ENCODE measurements around the gene PSMB9.

Gene PSMB9

DNA sequence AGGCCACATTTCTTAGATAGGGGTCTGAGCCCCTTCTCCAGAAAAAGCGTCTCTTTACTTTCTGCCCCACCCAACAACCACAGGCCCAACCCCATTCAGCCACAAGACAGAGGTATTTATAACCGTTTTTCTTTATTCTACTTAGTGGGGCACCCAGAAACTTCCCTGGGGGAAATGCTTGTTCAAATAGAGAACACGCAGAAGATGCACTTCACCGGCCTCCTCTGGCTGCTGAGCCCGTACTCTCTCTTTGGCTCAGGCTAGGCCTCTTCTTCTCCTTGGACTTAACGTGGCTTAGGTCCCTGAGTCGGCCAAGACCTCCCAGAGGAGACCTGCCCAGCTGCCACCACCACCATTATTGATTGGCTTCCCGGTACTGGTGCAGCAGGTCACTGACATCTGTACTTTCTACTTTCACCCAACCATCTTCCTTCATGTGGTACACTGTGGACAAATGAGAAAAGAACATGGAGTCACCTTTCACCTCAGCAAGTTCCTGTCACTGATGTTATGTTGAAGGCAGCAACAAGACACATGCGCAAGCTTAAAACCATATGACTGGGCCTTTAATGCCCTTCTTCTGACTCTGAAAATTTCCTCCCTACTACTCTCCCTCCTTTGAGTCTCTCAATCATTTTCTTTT lies 13.3 kb upstream of the PSMB9 start:
- no peak for DNase-seq

- DNase-seq = no peak
These were observed 11.9 kb upstream of the PSMB9 start for GRCh38 chr6:32842021-32842650.

DNA sequence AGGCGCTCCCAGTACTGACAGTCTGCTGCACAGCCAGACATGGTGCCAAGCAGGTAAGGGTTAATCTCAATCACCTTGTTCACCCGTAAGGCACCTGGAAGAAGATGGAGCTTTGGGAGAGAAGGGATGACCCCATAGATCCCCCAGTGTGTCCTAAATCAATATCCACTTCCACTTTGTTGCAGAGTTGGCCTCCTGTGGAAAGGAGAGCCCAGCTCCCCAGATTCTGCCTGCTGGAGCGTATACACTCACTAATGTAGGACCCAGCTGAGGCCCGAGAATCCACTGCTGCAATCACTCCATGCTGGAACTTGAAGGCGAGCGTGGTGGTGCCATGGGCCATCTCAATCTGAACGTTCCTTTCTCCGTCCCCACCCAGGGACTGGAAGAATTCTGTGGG lies 11.3 kb upstream of the PSMB9 start:
- DNase-seq = no peak

- no peak for DNase-seq
These were observed 10.5 kb upstream of the PSMB9 start for GRCh38 chr6:32843331-32843978.

DNA sequence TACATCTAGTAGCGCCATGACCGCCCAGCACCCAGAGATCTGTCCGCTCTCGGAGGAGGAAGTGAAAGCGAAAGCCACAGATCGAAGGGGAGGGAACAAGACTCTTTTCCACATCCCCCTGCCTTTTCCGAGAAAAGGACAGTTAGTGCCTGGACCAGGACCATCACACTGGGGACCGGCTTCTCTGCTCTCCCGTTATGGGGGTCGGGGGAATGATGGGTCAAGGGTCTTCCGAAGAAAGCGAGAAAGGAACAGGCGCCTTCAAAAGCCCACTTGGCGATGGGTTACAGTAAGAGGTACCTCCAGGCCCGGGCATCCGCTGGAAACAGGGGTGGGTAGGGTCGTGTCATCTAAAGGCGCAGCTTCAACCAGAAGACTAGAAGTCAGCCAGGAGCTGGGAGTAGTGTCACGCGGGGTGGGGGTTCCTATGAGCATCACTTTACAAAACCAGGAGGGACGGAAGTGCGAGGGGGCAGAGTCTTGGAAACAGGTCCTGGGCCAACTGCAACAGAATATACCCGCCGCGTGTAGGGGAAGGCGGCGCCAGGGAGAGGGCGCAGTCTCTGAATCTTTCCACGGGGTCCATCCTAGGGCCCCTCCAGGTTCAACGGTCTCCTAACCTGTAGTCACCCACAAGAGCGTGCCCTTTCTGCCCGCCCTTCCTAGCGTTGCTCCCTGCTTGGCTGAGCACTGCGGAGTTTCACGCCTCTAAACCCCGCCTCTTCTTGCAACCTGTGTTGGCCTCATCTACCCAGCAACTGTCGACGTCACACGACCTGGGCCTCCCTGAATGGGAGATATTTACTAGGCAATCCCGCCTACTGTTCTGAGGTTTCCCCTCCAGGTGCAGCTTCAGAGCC lies 9.8 kb upstream of the PSMB9 start, which contains the start of gene PSMB8:
Gene PSMB8, minus strand, starts transcription at position 69 of the 860 bp plus-strand sequence. Its CDS starts 51 bp downstream, at position 18.
- peak; percentile 67 for DNase-seq

- no peak for DNase-seq
These were observed 9.1 kb upstream of the PSMB9 start for GRCh38 chr6:32844839-32845383.

DNA sequence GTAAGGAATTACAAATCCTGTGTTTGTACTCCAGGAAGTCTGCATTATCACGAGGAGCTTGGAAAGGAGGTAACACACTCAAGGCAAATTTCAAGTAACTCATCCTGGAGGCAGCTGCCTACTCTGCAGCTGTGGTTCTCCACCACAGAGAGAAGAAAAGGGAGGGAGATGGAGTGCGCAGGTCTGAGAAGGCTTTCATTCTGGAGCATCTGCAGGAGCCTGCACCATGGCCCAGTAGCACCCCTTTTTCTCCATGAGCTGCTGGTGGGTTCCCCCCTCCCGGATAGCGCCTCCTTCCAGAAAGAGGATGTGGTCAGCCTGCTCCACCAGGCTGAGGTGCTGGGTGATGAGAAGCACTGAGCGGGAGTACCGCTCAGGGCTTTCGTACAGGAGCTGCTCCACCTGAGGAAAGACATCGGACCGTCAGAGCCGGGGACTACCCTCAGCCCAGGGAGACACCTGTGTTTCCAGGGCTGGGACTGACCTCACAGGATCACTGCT lies 8.6 kb upstream of the PSMB9 start:
- no peak for DNase-seq

DNA sequence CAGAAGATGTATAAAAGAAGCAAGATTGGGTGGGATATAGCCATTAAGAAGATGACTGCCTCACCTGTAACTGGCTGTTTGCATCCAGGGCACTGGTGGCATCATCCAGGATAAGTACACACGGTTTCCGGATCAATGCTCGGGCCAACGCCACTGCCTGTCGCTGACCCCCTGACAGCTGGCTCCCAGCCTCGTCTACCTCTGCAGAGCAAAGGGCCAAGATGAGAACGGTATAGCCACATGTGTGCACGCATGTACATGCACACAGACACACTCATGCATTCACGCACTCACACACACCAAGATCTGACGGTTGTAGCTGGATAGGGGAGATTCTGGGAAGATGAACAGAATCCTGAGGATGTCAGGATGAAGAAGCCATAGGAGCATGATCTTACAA lies 7.0 kb upstream of the PSMB9 start:
- DNase-seq = no peak

DNA sequence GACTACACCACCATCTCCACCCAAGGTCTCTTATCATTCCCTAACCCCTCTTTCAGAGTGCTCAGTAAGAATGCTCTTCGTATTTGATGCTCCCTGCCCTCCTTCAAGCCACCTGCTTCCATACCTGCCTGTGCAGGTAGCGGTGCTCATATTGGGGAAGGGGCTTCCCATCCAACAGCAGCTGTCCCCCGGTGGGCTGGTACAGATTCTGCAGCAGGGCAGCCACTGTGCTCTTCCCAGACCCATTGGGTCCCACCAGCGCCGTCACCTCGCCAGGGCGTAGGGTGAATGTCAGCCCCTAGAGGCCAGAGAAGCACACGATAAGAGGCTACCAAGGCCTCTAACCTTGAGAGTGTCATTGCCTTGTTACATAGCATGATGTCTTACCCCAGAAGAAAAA lies 6.2 kb upstream of the PSMB9 start:
- DNase-seq = no peak

DNA sequence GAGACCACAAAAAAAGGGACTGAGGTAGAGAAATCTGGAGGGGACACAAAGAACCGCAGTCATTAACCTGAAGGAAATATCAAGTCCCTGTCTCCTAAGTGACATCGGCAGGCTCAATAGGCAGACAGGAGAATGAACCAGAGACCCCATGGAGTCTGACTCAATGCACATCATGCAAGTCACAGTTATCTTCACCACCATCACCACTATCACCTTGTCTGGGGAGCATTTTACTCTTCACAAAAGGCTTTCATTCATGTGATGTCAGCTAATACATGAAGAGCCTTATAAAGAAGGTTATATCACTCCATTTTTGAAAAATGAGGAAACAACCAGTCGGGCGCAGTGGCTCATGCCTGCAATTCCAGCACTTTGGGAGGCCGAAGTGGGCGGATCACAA lies 4.9 kb upstream of the PSMB9 start:
- DNase-seq = no peak

- no peak for DNase-seq
These were observed 3.0 kb upstream of the PSMB9 start for GRCh38 chr6:32851025-32851424.

- no peak for DNase-seq
These were observed 1.8 kb upstream of the PSMB9 start for GRCh38 chr6:32852018-32852843.

DNA sequence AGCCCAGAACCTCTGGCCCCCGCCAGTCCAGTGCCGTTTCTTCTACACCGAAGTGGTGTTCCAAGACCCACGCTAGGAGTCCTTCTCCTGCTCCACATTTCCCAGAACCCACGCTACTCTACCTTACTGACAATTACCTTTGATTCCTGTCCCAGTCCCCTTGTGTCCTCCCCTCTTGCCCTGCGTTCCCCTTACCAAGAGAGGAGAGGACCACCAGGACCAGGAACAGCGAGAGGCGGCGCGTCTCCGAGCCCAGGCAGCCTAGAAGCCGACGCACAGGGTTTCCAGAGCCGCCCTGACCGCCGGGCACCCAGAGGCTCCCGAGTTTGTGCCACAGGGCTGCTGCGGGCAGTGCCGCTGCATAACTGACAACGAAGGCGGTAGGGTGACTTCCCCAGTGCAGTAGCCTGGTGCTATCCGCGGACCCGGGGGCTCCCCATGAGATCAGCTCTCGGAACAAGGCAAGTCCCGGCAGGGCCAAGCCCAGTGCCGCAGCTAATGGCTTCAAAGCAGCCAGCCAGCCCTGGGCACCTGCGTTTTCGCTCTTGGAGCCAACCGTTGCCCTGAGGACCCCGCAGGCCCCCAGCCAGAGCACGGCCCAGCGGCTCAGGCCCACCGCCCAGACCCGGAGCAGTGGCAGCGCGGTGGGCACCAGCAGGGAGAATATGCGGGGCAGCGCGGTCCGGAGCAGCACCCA lies 1.0 kb upstream of the PSMB9 start:
- no peak for DNase-seq

DNA sequence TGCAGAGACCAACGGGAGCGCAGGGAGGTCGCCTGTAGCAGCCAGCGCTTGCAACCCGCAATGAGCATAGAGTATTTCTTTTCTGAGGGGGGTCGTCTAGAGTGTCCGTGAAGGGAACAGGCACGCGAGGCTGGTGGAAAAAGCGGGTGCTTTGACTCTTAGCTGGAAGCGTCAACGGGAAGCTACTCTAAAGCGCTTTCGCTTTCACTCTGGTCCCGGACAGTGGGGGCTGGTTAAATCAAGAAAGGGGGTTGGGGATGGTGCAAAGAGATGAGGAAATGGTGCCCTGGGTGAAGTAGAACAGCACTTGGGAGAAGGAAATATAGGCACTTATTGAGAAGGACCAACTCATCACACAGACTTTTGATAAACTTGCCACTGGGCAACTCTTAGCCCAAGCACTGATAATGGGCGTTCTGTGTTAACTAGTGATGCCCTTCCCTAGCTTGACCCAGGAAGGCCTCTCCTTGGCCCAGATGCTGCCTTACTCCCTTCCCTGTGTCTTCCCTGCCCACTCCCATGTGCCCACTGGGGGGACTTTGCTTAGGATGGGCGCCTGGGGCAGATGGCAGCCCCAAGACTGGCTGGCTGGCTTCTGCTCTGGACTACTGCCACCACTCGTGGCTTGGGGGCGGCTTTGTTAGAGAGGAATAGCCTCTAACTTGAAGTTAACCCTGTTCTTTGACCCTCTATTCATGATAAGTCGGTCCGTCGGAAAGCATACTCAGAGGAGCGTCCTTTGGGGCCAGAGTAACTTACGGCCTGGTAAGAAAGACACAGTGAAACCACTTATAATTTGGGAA lies 585 bp downstream of the PSMB9 start:
- DNase-seq = no peak

GRCh38 chr6:32855467-32856174 lies 1.6 kb downstream of the PSMB9 start:
- no peak for DNase-seq

DNA sequence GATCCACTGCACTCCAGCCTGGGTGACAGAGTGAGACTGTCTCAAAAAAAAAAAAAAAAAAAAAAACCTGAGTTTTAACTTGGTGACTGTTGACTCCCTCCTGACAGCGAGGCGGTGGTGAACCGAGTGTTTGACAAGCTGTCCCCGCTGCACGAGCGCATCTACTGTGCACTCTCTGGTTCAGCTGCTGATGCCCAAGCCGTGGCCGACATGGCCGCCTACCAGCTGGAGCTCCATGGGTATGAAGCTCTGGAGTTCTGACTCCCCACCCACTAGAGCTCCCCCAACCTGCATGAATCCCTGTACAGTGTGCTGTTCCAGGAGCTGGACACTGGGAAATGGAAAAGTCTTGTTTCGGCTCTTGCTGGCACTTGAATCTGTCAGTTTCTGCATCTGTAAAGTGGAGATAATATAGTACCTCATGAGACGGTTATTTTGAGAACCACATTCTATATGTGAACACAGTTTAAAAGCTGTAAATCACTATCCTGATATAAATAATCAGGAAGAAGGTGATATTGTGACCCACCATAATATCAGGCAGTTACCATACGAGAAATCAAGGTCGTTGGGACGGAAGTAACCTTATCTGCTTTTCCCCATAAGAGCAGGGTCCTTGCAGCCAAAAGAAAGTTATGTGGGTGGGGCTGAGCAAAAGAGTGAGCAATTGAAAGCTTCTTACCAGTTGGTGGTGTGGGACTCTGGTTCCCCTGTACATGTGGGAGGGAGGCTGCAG lies 3.3 kb downstream of the PSMB9 start:
- no peak for DNase-seq

DNA sequence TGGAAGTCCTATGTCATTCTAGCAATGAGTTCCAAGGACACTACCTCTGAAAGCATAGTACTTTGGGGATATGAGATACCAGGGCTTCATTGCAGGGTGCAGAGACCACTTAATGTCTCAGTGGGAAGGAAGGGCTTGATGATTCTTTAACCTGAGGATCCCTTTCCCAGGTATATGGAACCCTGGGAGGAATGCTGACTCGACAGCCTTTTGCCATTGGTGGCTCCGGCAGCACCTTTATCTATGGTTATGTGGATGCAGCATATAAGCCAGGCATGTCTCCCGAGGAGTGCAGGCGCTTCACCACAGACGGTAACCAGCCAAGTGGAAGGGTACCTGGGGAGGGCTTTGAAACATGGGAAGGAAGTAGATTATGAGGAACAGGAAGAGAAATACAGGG lies 4.2 kb downstream of the PSMB9 start:
- no peak for DNase-seq

DNA sequence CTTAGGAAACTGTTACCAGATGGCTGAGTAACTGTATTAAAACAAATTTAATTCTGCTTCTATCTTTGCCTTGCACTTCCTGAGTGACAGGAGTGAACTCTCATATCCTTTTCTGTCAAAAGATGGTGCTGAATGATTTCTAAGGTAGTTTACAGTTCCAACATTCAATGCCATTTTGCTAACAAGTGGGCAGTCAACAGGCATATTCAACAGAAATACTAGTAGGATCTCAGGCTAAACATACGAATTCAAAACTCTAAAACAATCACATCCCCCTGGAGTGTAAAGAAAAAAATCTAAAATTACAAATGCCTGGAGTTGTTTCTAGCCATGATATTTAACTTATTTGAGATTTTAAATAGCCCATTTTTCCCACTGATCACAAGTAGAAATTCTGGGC lies 6.7 kb downstream of the PSMB9 start:
- DNase-seq = no peak

- no peak for DNase-seq
These were observed 8.7 kb downstream of the PSMB9 start for GRCh38 chr6:32862725-32863124.
